GM19438 (cell line): ENCODE results near the gene FYN.

Experiments used
- ATAC-seq: cut with Tn5 transposase; IDR thresholded peaks from one replicate; pipeline ENCODE4 v1.9.1; 2021; ENCODE audit warnings: low read depth; ENCODE audit not compliant: unreplicated experiment

FYN gene

DNA sequence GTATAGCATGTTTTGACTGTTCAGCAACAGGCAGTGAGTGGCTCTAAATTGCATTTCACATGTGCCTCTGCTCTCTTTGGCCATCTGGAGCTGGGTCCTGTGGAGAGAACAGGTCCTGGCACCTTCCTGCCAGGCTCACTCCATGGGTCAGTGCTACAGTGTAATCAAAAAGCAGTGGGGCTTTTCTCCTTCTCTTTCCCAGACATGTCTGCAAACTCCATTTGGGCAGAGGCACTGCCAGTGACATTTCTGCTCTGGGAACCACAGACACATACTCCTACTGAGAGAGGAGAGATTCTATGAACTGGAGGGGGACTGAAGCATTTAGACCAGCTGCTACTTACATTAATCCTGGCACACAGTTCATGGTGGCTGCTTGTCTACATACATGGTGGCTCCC is 199.3 kb downstream of the FYN start:
- no peak for ATAC-seq

- ATAC-seq, result no peak
Measured at GRCh38 chr6:111673532-111673931, 199.7 kb downstream of the FYN start.

DNA sequence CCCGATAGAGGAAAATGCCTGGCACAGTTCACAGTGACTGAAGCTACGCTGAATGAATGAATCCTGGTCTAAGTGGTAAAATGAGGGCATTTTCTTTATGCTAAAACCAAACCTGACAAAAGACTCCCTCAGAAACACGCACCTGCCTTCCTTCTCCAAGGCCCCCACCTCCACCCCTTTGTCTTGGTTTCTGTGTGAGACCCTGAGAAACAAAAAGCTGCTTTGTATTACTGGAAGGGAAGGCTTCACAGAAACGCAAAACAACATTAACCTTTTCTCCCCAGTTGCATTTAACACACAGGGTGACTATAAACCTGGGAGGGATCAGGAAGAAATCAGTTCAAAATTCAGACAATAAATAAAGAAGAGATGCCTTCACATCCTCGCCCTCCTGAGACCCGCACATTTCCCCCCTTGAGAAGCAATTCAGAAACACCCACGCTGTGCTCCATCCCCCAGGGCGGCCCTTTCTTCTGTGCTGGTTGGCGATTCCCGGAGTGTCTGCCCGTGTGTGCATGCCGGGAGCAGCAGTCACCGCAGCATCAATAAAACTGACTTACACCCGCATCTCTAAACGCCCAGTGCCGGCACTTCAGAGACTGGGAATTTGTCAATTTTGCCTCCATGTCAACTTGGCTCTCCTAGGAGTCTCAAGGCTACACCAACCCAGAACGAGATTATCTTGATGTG is 200.3 kb downstream of the FYN start:
- ATAC-seq, result no peak

DNA sequence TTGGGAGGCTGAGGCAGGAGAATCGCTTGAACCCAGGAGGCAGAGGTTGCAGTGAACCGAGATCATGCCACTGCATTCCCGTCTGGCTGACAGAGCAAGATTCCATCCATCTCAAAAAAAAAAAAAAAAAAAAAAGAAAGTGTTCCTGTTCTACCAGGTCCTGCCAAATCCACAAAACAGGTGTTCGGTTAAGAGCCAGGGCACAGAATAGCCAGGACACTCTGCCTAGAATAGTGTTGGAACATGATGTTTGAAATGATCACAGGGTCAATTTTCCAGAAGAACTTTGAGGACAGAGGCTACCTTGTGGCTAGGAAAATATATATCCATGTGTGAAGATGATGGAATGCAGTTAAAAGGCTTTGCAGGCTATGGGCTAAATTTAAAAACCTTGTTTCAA is 203.9 kb downstream of the FYN start:
- no peak for ATAC-seq

DNA sequence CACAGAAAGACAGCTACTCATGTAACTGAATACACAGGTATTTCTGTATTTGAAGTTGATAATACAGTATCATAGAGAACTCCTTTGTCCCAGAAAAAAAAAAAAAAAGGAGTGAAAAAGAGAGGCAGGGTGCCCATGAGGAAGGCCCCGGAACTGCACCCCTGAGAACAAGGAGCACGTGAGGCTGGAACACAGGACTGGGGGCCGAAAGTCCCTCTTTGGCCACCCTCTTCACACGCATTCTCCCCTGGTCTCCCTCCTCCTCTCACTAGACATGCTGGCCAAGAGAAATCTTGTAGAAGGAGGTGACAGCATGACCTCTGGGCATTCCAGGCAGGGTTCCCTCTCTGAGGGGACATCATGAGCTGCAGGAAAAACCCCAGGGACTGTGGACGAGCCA is 204.8 kb downstream of the FYN start:
- no peak for ATAC-seq

DNA sequence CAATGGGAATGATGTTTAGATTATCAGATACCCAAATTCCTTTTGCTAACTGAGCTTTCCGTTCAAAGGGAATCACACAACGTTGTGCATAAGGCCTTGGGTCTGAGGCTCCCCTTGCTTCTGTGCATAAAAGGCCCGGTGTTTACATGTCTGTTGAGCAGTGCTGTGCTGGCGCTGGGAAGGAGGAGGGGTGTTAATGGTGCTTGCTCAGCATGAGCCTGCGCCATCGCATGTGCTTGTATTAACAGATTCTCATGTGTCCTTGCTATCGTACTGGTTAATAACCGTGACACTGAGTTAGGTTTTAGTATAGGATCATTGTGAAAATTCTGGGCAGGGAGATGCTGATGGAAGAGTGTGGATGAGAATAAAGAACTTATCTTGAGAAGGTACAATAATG is 205.3 kb downstream of the FYN start:
- ATAC-seq, result no peak

DNA sequence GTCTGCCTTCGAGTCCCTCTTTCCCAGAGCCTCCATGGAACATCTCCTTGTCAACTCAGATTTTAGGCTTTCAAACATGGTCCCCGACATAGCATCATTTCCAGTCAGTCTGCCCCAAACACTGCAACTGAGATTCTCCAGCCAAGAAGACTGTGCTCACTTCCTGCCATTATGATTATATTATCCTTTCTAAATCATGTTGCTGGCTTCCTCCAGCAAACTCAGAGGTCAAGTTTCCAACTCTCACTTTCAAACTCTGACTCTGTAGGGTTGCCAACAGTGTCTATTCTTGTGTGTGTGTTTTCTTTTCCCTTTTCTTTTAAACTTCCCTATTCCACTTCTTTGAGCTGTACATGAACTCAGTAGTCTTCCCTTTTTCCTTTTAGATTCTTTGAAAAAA is 206.4 kb downstream of the FYN start:
- no peak for ATAC-seq

GRCh38 chr6:111664565-111665030 is 208.7 kb downstream of the FYN start:
- no peak for ATAC-seq

DNA sequence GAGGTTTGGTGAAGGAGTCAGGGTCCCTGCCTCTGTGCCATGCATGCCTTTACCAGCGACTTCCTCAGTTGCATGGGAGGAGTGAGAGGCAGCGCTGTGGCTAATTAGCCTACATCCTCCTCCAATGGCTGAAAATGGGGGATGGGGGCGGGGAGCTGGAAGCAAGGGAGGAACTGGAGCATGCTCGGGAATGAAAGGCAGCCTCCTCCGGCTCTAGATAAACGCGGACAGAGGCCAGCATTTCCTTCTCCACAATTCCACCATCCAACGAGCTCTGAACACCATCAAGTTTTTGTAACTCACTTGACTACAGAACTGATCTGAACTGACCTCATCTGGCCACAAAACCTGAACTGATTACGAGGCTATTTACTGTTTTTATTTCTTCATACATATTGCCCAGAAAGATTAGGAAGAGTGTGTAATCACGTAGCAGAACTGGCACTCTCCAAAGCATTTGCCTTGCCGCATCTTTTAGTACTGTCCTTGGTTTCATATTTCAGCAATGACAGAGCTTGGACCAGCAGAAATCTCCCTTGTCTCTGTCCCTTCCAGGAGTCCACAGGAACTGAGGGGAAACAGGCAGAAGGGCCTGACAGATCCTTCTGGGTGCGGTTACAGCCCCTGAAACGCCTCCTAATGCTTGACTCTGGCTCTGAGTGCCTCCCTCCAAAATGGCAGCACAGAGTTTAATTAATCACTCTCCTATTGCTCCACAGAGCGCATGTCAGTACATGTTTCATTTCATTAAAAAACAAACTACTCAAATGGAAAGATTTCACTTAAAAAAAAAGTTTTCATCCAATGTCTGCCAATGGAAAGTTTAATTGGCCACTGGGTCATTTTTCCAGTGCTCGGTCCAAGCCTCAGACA is 209.3 kb downstream of the FYN start:
- no peak for ATAC-seq

- no peak for ATAC-seq
Measured at GRCh38 chr6:111662794-111663593, 210.3 kb downstream of the FYN start.

DNA sequence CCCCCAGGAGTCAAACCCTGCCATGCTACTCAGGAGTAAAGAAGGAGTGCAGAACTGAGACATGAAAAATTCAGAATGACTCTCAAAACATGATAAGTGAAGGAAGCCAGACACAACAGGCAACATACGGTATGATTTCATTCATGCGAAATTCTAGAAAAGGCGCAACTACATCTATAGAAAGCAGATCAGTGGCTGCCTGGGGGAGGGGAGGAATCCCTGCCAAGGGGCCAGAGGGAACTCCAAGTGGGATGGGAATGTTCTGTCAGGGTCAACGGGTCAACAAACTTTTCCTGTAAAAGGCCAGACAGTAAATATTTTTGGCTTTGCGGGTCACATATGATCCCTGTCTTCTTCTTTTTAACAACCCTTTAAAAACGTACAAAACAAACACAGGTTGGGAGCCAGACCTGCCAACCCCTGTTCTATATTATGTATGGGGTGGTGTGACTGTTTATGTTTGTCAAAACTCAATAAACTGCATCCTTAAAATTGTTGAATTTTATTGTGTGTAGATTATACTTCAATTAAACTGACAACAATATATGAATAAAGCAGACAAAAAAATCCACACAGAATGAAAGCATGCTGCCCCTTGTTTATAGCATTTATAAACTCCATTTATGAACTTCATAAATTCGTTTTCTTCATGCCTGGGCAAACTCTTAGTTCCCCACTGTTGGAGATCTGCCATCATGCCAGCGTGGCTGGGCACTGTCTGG is 211.0 kb downstream of the FYN start:
- no peak for ATAC-seq

- ATAC-seq, result no peak
Measured at GRCh38 chr6:111661541-111662061, 211.7 kb downstream of the FYN start.

DNA sequence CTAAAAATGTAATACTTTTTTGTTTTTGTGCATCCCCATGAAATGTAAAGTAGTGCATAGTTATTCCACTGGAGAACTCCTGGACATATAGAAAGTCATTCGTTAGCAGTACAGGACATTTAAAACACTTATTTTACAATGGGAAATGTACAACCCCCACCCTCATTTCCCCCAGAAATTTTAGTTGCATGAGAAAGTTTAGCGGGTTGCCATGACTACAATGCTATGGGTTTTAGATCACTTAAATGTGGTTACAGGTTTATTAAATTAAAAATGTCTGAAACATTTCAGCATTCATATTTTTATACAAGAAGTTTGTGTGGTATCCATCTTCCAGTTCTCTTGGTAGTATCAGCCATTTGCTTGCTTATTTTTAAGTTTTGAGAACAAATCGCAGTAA is 212.7 kb downstream of the FYN start:
- ATAC-seq, result no peak

GRCh38 chr6:111658462-111659154 is 214.6 kb downstream of the FYN start:
- no peak for ATAC-seq

DNA sequence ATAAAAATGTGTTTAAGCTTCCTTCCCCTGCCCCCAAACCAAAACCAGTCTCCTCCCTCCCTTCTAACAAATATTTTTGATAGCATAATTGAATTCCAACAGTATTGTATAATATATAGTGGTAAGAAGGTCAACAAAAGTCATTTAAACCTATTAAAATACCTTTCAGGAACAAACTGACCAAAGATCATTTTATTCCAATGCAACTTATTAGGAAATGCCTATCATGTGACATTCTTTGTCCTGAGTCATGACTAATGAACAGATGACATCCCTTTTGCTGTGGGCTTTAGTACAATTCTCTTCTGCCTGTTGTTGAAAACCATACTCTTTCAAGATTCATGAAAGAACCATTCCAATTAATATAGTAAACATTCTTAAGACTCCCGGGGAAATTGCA is 216.1 kb downstream of the FYN start:
- no peak for ATAC-seq

- no peak for ATAC-seq
Measured at GRCh38 chr6:111653979-111654378, 219.3 kb downstream of the FYN start.

GRCh38 chr6:111653434-111653833 is 219.8 kb downstream of the FYN start:
- no peak for ATAC-seq

- no peak for ATAC-seq
Measured at GRCh38 chr6:111652156-111652555, 221.1 kb downstream of the FYN start.

- no peak for ATAC-seq
Measured at GRCh38 chr6:111651185-111652034, 221.8 kb downstream of the FYN start.
